Stimulated activated CD8-positive, alpha-beta memory T cell treated with anti-CD3 and anti-CD28 coated beads, Interleukin-2, amount 100 ng/mL, for 1 hour (primary cell): ENCODE data around the gene EGFLAM.

Experiments
- DNase-seq, 2 donors: peaks; one replicate each; pipeline ENCODE4 v3.0.0-alpha.2; 2020; ENCODE audit warnings: low read depth in 2 of 2

Gene EGFLAM

GRCh38 chr5:38265546-38266179 is 7.3 kb downstream of the EGFLAM start:
- DNase-seq: no peak

- DNase-seq: no peak
These were observed 9.0 kb downstream of the EGFLAM start for GRCh38 chr5:38267372-38267771.

DNA sequence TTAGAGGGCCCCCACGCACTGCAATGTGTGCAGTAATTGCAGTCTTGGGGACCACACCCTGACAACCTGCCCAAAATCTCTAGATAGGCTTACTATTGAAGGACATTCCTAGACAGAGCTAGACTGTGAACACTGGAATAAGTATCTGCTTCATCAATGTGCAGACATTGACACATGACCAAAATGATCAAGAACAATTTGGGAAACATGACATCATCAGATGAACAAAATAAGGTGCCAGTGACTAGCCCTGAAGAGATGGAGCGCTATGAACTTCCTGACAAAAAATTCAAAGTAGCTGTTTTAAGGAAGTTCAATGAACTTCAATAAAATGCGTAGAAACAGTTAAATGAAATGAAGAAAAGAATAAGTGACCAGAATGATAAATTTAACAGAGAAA is 15.3 kb downstream of the EGFLAM start:
- no peak for DNase-seq

- no peak for DNase-seq
These were observed 16.0 kb downstream of the EGFLAM start for GRCh38 chr5:38274370-38274769.

DNA sequence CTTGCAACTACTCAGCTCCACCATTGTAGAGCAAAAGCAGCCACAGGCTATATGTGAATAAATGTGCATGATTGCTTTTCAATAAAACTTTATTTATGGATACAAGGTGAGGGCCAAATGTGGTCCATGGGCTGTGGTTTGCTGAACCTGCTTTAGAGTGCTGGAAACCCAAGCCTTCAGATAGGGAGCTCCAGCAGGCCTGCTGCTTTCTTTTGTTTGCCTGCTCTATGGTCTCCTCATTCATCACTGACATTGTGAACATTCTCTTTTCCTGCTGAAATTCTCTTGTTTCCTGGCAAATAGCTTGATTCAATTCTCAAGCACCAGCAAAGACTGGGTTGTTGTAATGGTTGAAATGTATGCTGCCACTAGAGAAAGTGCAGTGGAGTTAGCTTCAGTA is 26.0 kb downstream of the EGFLAM start:
- no peak for DNase-seq

DNA sequence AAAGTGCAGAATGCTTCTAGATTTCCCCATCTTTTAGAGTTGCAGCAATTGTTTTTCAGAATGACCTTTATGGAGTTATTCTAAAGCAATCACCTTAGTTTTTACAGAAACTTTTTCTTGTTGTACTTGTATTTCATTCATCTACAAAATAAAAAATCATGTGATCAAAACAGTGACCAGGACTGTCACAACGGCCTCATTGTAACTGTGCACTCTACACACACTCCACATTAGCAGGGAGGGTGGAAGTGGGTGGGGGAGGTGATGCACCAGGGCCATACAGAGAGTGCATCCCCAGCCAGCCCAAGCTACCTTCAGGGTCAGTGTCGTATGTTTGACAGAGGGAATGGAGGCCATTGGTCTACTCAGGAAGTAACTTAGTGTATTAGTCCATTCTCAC is 26.9 kb downstream of the EGFLAM start:
- no peak for DNase-seq

DNA sequence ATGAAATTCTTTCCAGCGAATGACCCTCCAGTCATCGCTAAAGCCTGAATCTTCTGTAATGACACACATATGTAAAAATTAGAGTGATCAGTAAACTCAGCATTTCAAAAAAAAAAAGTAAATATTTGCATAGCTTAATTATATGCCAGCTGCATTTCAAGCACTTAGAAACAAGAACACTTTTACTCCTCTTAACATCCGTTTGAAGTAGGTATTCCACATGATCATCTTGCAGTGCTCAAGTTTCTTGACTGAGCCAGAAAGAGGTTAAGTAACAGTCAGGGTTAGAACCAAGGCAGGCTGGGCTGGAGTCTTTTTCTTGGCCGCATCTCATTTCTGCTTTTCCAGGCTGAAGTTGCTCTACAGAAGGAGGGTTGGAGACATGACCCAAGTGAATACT is 27.6 kb downstream of the EGFLAM start:
- DNase-seq: no peak

DNA sequence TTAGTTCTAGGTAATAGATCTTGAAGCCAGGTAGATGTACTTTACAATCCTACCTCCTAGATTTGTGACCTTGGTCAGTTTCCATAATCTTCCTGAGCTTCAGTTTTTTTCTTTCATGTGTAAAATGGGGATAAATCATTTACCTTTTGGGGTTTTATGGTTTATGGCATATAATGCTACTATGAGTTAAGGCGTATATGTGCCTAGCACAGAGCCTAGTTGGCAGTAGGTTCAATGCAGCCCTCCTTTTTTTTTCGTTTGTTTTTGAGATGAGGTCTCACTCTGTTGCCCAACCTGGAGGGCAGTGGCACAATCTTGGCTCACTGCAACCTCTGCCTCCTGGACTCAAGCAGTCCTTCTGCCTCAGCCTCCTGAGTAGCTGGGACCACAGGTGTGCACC is 28.8 kb downstream of the EGFLAM start:
- no peak for DNase-seq

DNA sequence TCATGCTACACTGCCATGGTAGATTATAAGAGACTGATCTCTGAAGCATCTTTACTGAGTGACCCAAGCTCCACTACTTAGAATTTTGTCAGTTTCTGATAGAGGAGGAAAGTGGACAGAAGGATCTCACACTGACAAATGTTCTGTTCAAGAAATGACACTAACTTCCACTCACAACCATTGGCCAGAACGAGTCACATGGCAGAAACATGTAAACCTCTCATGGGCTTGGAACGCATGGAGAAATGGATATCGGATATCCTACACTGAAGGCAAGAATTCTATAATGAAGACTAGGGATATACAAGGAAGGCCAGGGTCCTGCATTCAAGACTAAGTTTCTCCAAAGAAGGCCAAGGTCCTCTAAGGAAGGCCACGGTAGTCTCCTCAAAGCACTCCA is 31.1 kb downstream of the EGFLAM start:
- DNase-seq: no peak

DNA sequence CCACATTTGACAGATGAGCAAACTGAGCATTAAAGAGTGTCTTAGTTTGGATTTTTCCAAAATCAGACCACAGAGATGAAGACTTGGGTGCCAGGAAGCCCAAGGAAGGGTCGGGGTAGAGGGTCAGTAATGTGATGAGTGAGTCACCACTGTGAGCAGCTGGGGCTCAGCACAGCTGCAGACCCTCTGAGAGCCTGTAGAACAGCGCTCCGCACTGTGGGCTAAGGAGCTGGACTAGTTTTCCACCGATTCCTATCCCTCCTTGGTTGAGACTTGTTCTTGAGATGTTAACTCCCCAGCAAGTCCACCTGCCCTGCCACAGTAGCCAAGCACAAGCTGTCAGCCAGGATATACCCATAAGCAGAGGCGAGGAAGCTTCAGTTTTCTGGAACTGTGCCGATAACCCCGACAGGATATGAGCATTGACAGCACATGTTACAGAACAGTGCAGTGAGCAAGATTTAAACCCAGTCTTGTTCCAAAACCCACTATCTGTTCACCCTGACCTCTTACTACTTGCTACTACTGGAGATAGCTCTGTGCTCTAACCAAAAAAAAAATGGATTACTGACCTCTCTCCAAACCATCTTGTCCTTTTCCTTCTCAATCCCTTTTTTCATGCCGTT is 31.8 kb downstream of the EGFLAM start:
- no peak for DNase-seq

GRCh38 chr5:38291355-38291754 is 33.0 kb downstream of the EGFLAM start:
- no peak for DNase-seq

DNA sequence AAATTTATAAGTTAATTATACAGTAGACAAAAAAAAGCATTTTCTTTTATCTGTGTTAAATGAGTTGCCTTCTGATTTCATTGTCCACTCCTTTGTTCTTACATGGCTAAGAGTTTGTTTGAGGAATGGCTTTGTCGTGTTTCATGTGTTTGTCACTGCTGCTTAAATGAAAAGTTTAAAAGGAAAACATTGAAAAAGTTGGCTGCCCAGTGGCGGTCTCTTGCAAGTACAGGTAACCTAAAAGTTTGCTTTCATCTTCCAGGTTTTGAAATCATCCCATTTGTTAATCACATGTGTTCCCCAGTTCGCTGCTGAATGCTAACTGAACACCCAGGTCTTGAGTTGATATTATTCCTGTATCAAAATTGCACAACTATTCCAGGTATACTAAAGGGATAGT is 33.9 kb downstream of the EGFLAM start:
- DNase-seq: no peak

GRCh38 chr5:38295751-38296150 is 37.4 kb downstream of the EGFLAM start:
- DNase-seq: no peak

- DNase-seq: no peak
These were observed 39.7 kb downstream of the EGFLAM start for GRCh38 chr5:38297830-38298608.

DNA sequence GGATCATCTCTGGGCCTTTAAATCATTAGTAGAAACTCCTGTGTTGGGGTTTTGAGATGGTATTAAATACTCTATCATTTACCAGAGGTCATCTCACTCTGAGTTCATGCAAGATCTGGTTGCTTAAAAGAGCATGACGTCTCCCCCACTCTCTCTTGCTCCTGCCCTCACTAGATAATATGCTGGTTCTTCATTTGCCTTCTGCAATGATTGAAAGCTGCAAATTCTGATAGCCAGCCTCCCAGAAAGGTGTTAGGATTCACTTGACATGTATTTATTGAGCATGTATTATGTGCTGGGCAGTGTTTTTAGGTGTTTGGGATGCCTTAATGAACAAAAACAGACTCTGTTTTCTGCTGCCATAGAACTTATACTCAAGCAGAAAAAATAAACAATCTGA is 41.2 kb downstream of the EGFLAM start:
- no peak for DNase-seq

GRCh38 chr5:38305148-38305547 is 46.8 kb downstream of the EGFLAM start:
- DNase-seq: no peak

GRCh38 chr5:38307845-38308244 is 49.5 kb downstream of the EGFLAM start:
- DNase-seq: no peak

DNA sequence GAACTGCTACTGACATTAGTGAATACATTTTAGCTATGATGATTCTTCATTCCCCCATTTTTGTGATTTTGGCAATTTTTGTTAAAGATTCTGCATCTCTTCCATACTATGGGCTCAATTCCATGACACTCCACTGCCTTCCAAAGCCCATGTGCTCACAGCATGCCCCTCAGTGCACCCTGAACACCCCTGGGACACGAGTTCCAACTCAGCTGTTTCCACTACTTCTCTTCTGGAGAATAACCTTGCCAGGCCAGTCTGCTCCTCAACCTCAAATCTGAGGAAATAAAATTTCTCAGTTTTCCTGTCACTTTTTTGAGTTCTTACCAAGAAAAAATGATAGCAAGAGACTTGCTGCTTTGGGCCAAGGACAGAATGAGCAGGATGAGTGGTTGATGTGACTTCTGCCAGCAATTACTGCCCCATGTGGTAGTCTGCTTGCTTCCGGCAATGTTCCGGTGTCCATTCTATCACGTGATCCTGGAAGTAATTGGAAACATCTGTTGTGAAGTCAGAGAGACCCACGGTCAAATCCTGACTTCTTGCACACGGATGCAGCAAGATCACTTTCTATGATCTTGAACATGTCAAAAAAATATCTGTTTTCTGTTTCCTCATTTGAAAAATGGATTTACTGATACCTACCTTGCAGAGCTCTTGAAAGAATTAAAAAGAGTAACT is 58.3 kb downstream of the EGFLAM start:
- DNase-seq: no peak

GRCh38 chr5:38317868-38318267 is 59.5 kb downstream of the EGFLAM start:
- DNase-seq: no peak

- DNase-seq: no peak
These were observed 61.1 kb downstream of the EGFLAM start for GRCh38 chr5:38319491-38319890.

DNA sequence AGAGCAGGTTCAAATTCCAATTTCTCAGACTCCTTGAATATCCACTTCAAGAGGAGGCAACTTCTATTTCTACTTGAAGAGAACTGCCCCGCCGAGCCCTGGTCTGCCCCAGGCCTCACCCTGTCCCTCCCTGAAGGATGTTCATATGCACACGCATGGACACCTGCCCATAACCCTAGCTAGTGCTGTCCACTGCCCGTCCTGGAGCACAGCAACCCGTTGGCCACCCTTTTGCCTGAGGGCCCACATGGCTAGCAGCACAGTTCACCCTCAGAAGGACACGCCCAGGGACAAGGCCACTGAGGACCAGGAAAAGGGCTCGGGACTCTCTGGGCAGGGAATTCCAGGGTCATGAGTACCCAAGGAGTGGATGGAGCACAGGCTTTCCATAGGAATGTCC is 63.6 kb downstream of the EGFLAM start:
- DNase-seq: no peak

DNA sequence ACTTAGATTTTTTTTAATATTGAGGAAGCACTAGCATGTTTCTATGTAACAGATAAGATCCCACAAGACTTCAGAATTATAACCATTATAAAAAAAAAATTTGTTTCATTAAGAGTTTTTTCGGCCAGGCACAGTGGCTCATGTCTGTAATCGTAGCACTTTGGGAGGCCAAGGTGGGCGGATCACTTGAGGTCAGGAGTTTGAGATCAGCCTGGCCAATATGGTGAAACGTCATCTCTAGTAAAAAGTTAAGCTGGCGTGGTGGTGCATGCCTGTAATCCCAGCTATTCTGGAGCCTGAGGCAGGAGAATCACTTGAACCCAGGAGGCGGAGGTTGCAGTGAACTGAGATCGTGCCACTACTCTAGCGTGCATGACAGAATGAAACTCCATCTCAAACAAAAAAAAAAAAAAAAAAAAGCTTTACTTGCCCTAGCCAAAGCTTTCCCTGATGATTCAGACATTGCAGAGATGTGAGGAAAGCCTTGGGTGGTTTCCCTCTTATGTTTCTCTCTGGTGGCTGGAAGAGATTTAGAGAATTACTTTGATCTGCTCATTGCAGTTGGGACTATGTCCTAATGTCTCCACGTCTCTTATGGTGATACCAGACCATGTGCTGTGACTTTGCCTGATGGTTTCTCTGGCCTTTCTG is 65.4 kb downstream of the EGFLAM start:
- no peak for DNase-seq
